UCSD-AML1 (cell line): ENCODE results near the gene TTBK2.

Experiments
- DNase-seq: peaks from one replicate; lab custom pipeline; 2025; ENCODE audit not compliant: unreplicated experiment; lab: John Stamatoyannopoulos, UW

The TTBK2 gene

GRCh38 chr15:42832576-42832975, 88.0 kb downstream of the TTBK2 start:
- DNase-seq, result no peak

- DNase-seq, result no peak
Measured at GRCh38 chr15:42826251-42826890, 94.2 kb downstream of the TTBK2 start.

GRCh38 chr15:42825599-42825998, 95.0 kb downstream of the TTBK2 start:
- DNase-seq, result no peak

GRCh38 chr15:42820811-42821210, 99.8 kb downstream of the TTBK2 start:
- no peak for DNase-seq

GRCh38 chr15:42819786-42820185, 100.8 kb downstream of the TTBK2 start:
- no peak for DNase-seq

GRCh38 chr15:42811433-42811832, 109.1 kb downstream of the TTBK2 start:
- DNase-seq, result no peak

- no peak for DNase-seq
Measured at GRCh38 chr15:42808913-42809312, 111.7 kb downstream of the TTBK2 start.

GRCh38 chr15:42805266-42805665, 115.3 kb downstream of the TTBK2 start:
- no peak for DNase-seq

GRCh38 chr15:42804739-42805138, 115.8 kb downstream of the TTBK2 start:
- no peak for DNase-seq

GRCh38 chr15:42803436-42803835, 117.1 kb downstream of the TTBK2 start:
- no peak for DNase-seq

GRCh38 chr15:42802168-42802567, 118.4 kb downstream of the TTBK2 start:
- DNase-seq, result no peak

- no peak for DNase-seq
Measured at GRCh38 chr15:42800731-42801474, 119.7 kb downstream of the TTBK2 start.

GRCh38 chr15:42798802-42799201, 121.8 kb downstream of the TTBK2 start:
- DNase-seq, result no peak

GRCh38 chr15:42796955-42797782, 123.4 kb downstream of the TTBK2 start:
- DNase-seq, result no peak

GRCh38 chr15:42788725-42789124, 131.9 kb downstream of the TTBK2 start:
- no peak for DNase-seq

- no peak for DNase-seq
Measured at GRCh38 chr15:42786978-42787377, 133.6 kb downstream of the TTBK2 start.

GRCh38 chr15:42785569-42785968, 135.0 kb downstream of the TTBK2 start:
- DNase-seq, result no peak

- DNase-seq, result no peak
Measured at GRCh38 chr15:42784705-42785104, 135.9 kb downstream of the TTBK2 start.

- no peak for DNase-seq
Measured at GRCh38 chr15:42782716-42783115, 137.9 kb downstream of the TTBK2 start.

- DNase-seq, result no peak
Measured at GRCh38 chr15:42775416-42775815, 145.2 kb downstream of the TTBK2 start.

GRCh38 chr15:42772901-42773300, 147.7 kb downstream of the TTBK2 start:
- DNase-seq, result no peak

- DNase-seq, result no peak
Measured at GRCh38 chr15:42772144-42772543, 148.4 kb downstream of the TTBK2 start.
